Fibroblast of villous mesenchyme (primary cell): ENCODE measurements around the gene CACNA1C. TPM values are rescaled to one million over a fixed set of nuclear protein-coding genes. Genes with fewer than 3 reads are reported as not detected.

Experiments
- DNase-seq: peaks from one replicate; pipeline ENCODE4 v3.0.0-alpha.2; 2010; ENCODE audit warnings: low read depth
- H3K4me3 ChIP-seq: 2 replicates; pipeline ENCODE4 v1.5.1; 2011; ENCODE audit warnings: low read depth, mild to moderate bottlenecking, low read length
- total RNA-seq: library from RNA; depleted of rRNA; stranded (reverse); fragments of >200 nt; gene quantifications from 2 replicates; pipeline ENCODE4 v1.2.3, GENCODE V29; 2012
- TF ChIP-seq, protein P1 (sequence below): IDR thresholded peaks from 2 replicates; pipeline ENCODE4 v1.5.1; 2012; ENCODE audit warnings: low read depth, mild to moderate bottlenecking, low read length; ENCODE audit not compliant: insufficient read depth

The CACNA1C gene
- total RNA-seq, 1 donor, result 11.7 TPM

DNA sequence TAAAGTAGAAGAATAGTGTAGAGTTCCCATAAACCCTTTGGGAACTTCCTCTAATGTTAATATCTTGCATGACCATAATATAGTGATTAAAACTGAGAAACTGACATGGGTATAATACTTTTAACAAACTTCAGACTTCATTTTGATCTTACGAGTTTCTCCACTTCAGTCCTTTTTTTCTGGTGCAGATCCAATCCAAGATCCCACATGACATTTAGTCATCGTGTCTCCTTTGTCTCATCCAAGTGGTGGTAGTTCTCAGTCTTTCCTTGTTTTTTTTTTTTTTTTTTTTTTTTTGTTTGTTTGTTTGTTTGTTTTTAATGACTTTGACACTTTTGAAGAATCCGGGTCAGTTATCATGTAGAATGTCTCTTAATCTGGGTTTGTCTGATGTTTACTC is 179.2 kb downstream of the CACNA1C start:
- H3K4me3 ChIP-seq, result no peak overlapping the region
- DNase-seq, result no peak
- TF ChIP-seq, protein P1, sequence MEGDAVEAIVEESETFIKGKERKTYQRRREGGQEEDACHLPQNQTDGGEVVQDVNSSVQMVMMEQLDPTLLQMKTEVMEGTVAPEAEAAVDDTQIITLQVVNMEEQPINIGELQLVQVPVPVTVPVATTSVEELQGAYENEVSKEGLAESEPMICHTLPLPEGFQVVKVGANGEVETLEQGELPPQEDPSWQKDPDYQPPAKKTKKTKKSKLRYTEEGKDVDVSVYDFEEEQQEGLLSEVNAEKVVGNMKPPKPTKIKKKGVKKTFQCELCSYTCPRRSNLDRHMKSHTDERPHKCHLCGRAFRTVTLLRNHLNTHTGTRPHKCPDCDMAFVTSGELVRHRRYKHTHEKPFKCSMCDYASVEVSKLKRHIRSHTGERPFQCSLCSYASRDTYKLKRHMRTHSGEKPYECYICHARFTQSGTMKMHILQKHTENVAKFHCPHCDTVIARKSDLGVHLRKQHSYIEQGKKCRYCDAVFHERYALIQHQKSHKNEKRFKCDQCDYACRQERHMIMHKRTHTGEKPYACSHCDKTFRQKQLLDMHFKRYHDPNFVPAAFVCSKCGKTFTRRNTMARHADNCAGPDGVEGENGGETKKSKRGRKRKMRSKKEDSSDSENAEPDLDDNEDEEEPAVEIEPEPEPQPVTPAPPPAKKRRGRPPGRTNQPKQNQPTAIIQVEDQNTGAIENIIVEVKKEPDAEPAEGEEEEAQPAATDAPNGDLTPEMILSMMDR, result no peak

DNA sequence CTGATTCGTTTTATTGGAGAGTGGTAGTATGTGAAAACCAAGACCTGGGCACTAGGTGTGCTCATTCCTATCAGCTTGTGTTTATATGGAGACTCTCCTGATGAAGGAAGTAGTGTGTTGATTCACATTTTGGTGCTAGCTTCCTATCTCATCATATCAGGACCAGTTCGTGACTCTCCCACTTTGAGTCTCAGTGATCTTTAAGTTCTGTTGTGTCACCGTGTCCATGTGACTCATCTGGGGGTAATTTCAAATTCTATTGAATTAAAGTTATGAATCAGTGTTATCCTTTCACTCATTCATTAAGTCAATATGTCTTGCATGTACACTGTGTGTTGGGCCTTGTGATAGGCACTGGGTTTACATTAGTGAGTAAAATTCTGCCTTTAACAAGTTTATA is 180.2 kb downstream of the CACNA1C start:
- TF ChIP-seq, protein P1, result no peak
- no peak overlapping the region for H3K4me3 ChIP-seq
- no peak for DNase-seq

- TF ChIP-seq, protein P1, result no peak
- DNase-seq, result no peak
- H3K4me3 ChIP-seq, result no peak overlapping the region
Measured at GRCh38 chr12:2234091-2234490, 181.3 kb downstream of the CACNA1C start.

DNA sequence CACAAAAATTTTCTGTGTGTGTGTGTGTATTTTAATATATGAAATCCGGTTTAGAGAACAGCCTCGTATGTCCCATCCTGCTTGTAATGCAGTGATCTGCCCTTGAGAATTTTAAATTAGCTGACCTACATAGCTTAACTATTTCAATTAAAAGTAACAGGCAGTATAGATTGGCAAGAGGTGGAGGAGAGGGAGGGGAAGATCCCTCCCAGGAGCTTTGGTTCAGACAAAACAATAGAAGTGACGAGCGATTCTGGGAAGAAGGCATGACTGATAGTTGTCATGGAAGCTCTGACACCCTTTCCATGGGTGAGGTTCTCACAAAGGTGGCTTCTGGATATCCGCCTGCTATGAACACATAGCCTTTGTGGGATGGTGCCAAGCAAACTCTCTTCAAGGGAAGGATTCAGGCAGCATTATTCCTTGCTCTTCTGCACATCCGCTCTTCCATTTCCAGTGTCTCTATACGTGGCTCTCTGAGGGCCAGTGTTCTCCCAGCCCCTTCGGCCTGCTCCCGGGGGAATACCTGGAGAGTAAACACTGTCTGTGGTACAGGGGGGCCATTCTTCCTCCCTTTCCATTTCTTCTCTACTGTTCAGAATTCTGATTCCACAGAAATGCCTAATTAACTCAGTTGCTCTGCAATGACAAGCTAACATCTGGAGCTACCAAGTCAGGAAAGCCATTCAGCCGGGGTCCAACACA is 182.0 kb downstream of the CACNA1C start:
- DNase-seq, result no peak
- TF ChIP-seq, protein P1, result no peak
- no peak overlapping the region for H3K4me3 ChIP-seq

GRCh38 chr12:2236506-2237294 is 183.9 kb downstream of the CACNA1C start:
- no peak for DNase-seq

GRCh38 chr12:2238111-2238510 is 185.3 kb downstream of the CACNA1C start:
- TF ChIP-seq, protein P1, result no peak
- no peak for DNase-seq
- H3K4me3 ChIP-seq, result no peak overlapping the region

More at GRCh38 chr12:2236506-2237294, 183.9 kb downstream of the CACNA1C start:
- no peak overlapping the region for H3K4me3 ChIP-seq
- TF ChIP-seq, protein P1, result no peak
